ENCODE measurements around the gene IGSF8. TPM values are rescaled to one million over a fixed set of nuclear protein-coding genes. Genes with fewer than 3 reads are reported as not detected.
A peak's percentile ranks its signal among the peaks of the same experiment; 100 is the strongest.

The IGSF8 gene
- total and polyA plus RNA-seq, 2 experiments from 2014 or later = 32.9 to 52.2 TPM

- H3K27me3 ChIP-seq (replicated peaks; ENCODE audit: insufficient read depth) = peaks cover 54% of the 10 kb centered on the region
These were observed 19.8 kb downstream of the IGSF8 start for GRCh38 chr1:160078512-160079195.

GRCh38 chr1:160077486-160077885 lies 20.9 kb downstream of the IGSF8 start:
- H3K4me2 ChIP-seq (ENCODE audit: unreplicated experiment) = no peak overlapping the region
- in situ Hi-C loops (cut with MboI) = no loop called here
- no peaks in the 10 kb centered on the region for H3K36me3 ChIP-seq (ENCODE audit: low read depth)
- H3K27me3 ChIP-seq (replicated peaks; ENCODE audit: insufficient read depth) = peaks cover 47% of the 10 kb centered on the region
- H3K79me2 ChIP-seq (ENCODE audit: insufficient read depth) = no peaks in the 10 kb centered on the region
- no peak for DNase-seq
- TF ChIP-seq EZH2phosphoT487 (IDR thresholded peaks at IDR 0.05; ENCODE audit: insufficient read depth, low read depth) (no peak), EZH2 (IDR thresholded peaks at IDR 0.05; ENCODE audit: insufficient read depth, poor library complexity, severe bottlenecking) (no peak)
- H3K27ac ChIP-seq = no peak overlapping the region
- H3K9ac ChIP-seq = no peak overlapping the region
- H2AFZ ChIP-seq = no peak overlapping the region
- no peaks in the 10 kb centered on the region for H3F3A ChIP-seq (ENCODE audit: insufficient read depth)
- no peaks in the 10 kb centered on the region for H3K9me3 ChIP-seq (ENCODE audit: low read depth)
- no peaks in the 10 kb centered on the region for H4K20me1 ChIP-seq (ENCODE audit: insufficient read depth)
- H3K4me3 ChIP-seq = no peak overlapping the region
- no peaks in the 10 kb centered on the region for H3K9me2 ChIP-seq (ENCODE audit: insufficient read depth)
- no peaks in the 10 kb centered on the region for H3K4me1 ChIP-seq (ENCODE audit: insufficient read depth)

More at GRCh38 chr1:160078512-160079195, 19.8 kb downstream of the IGSF8 start:
- Histone ChIP-seq H3K9me2 (ENCODE audit: insufficient read depth) (no peaks in the 10 kb centered on the region), H3K9me3 (ENCODE audit: low read depth) (no peaks in the 10 kb centered on the region), H3K36me3 (ENCODE audit: low read depth) (no peaks in the 10 kb centered on the region), H3K4me2 (ENCODE audit: unreplicated experiment) (no peak overlapping the region), H3F3A (ENCODE audit: insufficient read depth) (no peaks in the 10 kb centered on the region), H3K79me2 (ENCODE audit: insufficient read depth) (no peaks in the 10 kb centered on the region), H2AFZ (no peak overlapping the region), H3K4me1 (ENCODE audit: insufficient read depth) (no peaks in the 10 kb centered on the region), H3K4me3 (no peak overlapping the region), H3K27ac (no peak overlapping the region), H3K9ac (no peak overlapping the region), H4K20me1 (ENCODE audit: insufficient read depth) (no peaks in the 10 kb centered on the region)
- TF ChIP-seq EZH2phosphoT487 (IDR thresholded peaks at IDR 0.05; ENCODE audit: insufficient read depth, low read depth) (no peak), EZH2 (IDR thresholded peaks at IDR 0.05; ENCODE audit: insufficient read depth, poor library complexity, severe bottlenecking) (no peak)
- WGBS, 2 experiments (ENCODE audit: low coverage in 1 of 2, low lambda C conversion rate in 2 of 2, missing lambda C conversion rate in 2 of 2) = 18 to 19% methylated on average over 8 of the region's 8 CpGs
- in situ Hi-C loops (cut with MboI) = no loop called here
- DNase-seq = peak; percentile 63

DNA sequence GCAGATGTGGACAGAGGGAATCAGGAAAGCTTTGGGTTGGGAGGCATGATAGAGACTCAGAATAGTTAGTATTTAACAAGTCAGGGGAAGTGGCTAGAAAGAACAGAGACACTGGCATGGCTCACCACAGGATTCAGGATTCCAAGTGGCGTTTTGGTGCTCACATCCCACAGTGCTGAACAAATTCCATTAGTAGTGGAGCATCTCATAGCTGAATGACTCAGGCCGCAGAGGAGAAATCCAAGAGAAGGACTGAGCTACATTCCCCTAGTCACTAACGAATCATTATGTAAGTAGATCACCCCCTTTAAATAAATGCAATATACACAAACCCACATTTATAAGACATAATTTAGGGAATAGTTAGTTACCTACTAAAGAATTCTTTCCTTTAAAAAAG lies 22.1 kb downstream of the IGSF8 start:
- Histone ChIP-seq H3K4me3 (no peak overlapping the region), H2AFZ (no peak overlapping the region), H3K4me2 (ENCODE audit: unreplicated experiment) (no peak overlapping the region), H3K9me3 (ENCODE audit: low read depth) (no peaks in the 10 kb centered on the region), H3K9me2 (ENCODE audit: insufficient read depth) (no peaks in the 10 kb centered on the region), H3K27me3 (replicated peaks; ENCODE audit: insufficient read depth) (peaks cover 36% of the 10 kb centered on the region), H4K20me1 (ENCODE audit: insufficient read depth) (no peaks in the 10 kb centered on the region), H3K36me3 (ENCODE audit: low read depth) (no peaks in the 10 kb centered on the region), H3K79me2 (ENCODE audit: insufficient read depth) (no peaks in the 10 kb centered on the region), H3F3A (ENCODE audit: insufficient read depth) (no peaks in the 10 kb centered on the region), H3K4me1 (ENCODE audit: insufficient read depth) (no peaks in the 10 kb centered on the region), H3K9ac (no peak overlapping the region), H3K27ac (no peak overlapping the region)
- peak; percentile 29 for DNase-seq
- 63 to 70% methylated on average over 3 of the region's 3 CpGs for WGBS, 2 experiments (ENCODE audit: low coverage in 1 of 2, low lambda C conversion rate in 2 of 2, missing lambda C conversion rate in 2 of 2)
- in situ Hi-C loops (cut with MboI) = no loop called here
- TF ChIP-seq EZH2phosphoT487 (IDR thresholded peaks at IDR 0.05; ENCODE audit: insufficient read depth, low read depth) (no peak), EZH2 (IDR thresholded peaks at IDR 0.05; ENCODE audit: insufficient read depth, poor library complexity, severe bottlenecking) (no peak)

- no peak overlapping the region for H3K4me2 ChIP-seq (ENCODE audit: unreplicated experiment)
- TF ChIP-seq EZH2phosphoT487 (IDR thresholded peaks at IDR 0.05; ENCODE audit: insufficient read depth, low read depth) = no peak
- no peak for TF ChIP-seq EZH2 (IDR thresholded peaks at IDR 0.05; ENCODE audit: insufficient read depth, poor library complexity, severe bottlenecking)
- in situ Hi-C loops (cut with MboI) = no loop called here
- no peaks in the 10 kb centered on the region for H3K4me1 ChIP-seq (ENCODE audit: insufficient read depth)
- no peak overlapping the region for H3K27ac ChIP-seq
- H3K79me2 ChIP-seq (ENCODE audit: insufficient read depth) = no peaks in the 10 kb centered on the region
- H4K20me1 ChIP-seq (ENCODE audit: insufficient read depth) = no peaks in the 10 kb centered on the region
- H3K4me3 ChIP-seq = no peak overlapping the region
- WGBS, 2 experiments (ENCODE audit: low coverage in 1 of 2, low lambda C conversion rate in 2 of 2, missing lambda C conversion rate in 2 of 2) = 37 to 43% methylated on average over 2 of the region's 2 CpGs
- no peaks in the 10 kb centered on the region for H3K9me2 ChIP-seq (ENCODE audit: insufficient read depth)
- DNase-seq = no peak
- H2AFZ ChIP-seq = no peak overlapping the region
- no peak overlapping the region for H3K9ac ChIP-seq
- H3K9me3 ChIP-seq (ENCODE audit: low read depth) = no peaks in the 10 kb centered on the region
- no peaks in the 10 kb centered on the region for H3F3A ChIP-seq (ENCODE audit: insufficient read depth)
- H3K36me3 ChIP-seq (ENCODE audit: low read depth) = no peaks in the 10 kb centered on the region
- H3K27me3 ChIP-seq (replicated peaks; ENCODE audit: insufficient read depth) = peaks cover 37% of the 10 kb centered on the region
These were observed 22.6 kb downstream of the IGSF8 start for GRCh38 chr1:160075836-160076235.

All from GM23248 (cell line).